ENCODE data around the gene CEP170B. TPM values are rescaled to one million over a fixed set of nuclear protein-coding genes. Genes with fewer than 3 reads are reported as not detected.
"Not testable (repeated sequence)": the region's sequence is repeated elsewhere in the genome, so short reads cannot be mapped to it uniquely, and the experiment has no call there.

CEP170B gene
- total RNA-seq, 1 donor from 2014 or later: 5.0 TPM

GRCh38 chr14:104941508-104942365 is 76.7 kb downstream of the CEP170B start:
- intact Hi-C loops (cut with micrococcal nuclease): no loop called here

GRCh38 chr14:104942586-104942985 is 77.5 kb downstream of the CEP170B start:
- intact Hi-C loops (cut with micrococcal nuclease): no loop called here

GRCh38 chr14:104943216-104944015 is 78.3 kb downstream of the CEP170B start:
- intact Hi-C loops (cut with micrococcal nuclease): not testable (repeated sequence)

- intact Hi-C loops (cut with micrococcal nuclease): not testable (repeated sequence)
Measured at GRCh38 chr14:104944016-104944308, 78.9 kb downstream of the CEP170B start.

GRCh38 chr14:104944436-104945205 is 79.6 kb downstream of the CEP170B start:
- intact Hi-C loops (cut with micrococcal nuclease): not testable (repeated sequence)

GRCh38 chr14:104945266-104945665 is 80.2 kb downstream of the CEP170B start:
- intact Hi-C loops (cut with micrococcal nuclease): not testable (repeated sequence)

Other genes starting within 250 kb of the CEP170B start
- 132 and 136 TPM in 2 replicates for gene INF2, start 175.7 kb upstream of the CEP170B start, total RNA-seq
- 0.66 and 0.80 TPM in 2 replicates for gene ADSS1, start 141.0 kb upstream of the CEP170B start, total RNA-seq
- gene SIVA1, start 112.1 kb upstream of the CEP170B start, total RNA-seq: 90.2 and 93.1 TPM in 2 replicates
- gene AKT1, start 69.5 kb upstream of the CEP170B start, total RNA-seq: 133 and 140 TPM in 2 replicates
- gene ZBTB42, start 64.2 kb upstream of the CEP170B start, total RNA-seq: 5.7 and 6.7 TPM in 2 replicates
- 0.10 and 0.20 TPM in 2 replicates for gene PLD4, start 59.6 kb downstream of the CEP170B start, total RNA-seq
- gene AHNAK2, start 113.1 kb downstream of the CEP170B start, total RNA-seq: 0.07 TPM in 2 replicates
- 0.63 and 0.69 TPM in 2 replicates for gene CLBA1, start 120.5 kb downstream of the CEP170B start, total RNA-seq
- gene CDCA4, start 155.8 kb downstream of the CEP170B start, total RNA-seq: 47.4 and 54.3 TPM in 2 replicates
- 48.6 and 48.8 TPM in 2 replicates for gene GPR132, start 200.2 kb downstream of the CEP170B start, total RNA-seq